GM20431 (cell line): Measurements from ENCODE around the gene KY.

Source experiments
- in situ Hi-C: fragments of 300-500 bp; cut with MseI, MboI; formaldehyde crosslinking; loops from one replicate; pipeline ENCODE4 v1.15.0; 2020; ENCODE audit warnings: low sequenced_read_pairs; ENCODE audit not compliant: unreplicated experiment

Gene KY

DNA sequence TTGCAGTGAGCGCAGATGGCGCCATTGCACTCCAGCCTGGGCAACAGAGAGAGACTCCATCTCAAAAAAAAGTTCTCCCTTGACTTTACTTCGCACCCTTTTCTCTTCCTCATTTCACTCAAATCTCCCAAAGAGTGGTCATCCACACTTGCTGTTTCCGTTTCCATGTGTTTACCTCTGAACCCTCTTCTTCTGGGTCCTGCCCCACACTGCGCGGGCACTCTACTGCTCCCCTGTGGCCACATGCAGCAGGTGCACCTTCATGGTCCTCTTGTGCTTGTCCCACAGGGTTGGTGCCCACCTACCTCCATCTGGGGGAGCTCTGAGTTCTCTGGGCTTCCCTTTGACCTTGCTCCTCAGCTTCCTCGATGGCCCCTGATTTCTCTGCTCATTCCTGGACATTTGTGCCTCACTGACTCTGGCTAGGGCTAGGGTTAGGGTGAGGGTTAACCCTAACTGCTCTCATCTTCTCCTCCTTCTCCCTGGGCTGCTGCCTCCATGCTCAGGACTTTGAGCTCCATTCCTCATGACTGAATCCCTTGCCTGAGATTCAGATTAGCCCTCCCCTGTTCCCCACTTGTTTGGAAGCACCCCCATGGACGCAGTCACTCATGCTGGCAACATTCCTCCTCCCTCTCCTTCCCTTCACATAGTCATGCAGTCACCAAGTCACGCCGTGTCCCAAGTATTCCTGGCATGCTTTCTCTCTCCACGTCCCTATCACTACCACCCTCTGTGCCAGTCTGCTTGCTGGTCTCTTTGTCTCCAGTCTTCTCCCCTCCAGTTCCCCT is 26.6 kb upstream of the KY start:
- in situ Hi-C loops = no loop called here

DNA sequence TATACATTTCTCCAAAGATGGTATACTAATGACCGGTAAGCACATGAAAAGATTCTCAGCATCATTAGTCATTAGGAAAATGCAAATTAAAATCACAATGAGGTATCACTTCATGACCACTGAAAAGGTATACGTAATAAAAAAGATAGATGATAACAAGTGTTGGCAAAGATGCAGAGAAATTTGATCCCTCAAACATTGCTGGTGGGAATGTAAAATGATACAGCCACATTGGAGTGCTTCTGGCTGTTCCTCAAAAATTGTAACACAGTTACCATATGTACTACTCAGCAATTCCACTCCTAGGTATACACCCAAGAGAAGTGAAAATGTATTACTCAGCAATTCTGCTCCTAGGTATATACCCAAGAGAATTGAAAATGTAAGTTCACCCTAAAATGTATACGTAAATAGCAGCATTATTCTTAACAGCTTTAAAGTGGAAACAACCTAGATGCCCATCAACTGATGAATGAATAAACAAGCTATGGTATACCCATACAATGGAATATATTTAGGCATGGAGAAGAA is 25.0 kb upstream of the KY start:
- in situ Hi-C loops = no loop called here

DNA sequence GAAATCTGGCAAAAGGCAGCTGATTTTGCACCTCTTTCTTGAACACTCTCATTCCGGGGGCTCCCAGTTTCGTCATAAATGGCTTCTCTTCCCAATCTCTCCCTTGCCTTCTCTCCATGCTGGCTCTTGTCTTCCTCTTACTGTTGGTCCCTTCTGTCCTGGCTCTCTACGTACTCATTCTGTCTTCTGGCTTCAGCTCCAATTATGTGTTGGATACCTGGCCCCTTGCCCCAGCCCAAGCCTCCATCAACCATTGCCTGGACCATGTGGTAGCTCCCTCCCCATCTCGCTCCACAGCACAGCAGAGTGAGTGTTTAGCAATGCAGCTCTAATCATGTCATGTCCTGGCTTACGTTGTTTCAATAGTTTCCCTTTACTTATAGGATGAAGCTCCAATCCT is 21.7 kb upstream of the KY start:
- in situ Hi-C loops = no loop called here

- in situ Hi-C loops = no loop called here
These were observed 17.1 kb upstream of the KY start for GRCh38 chr3:134667956-134668355.

DNA sequence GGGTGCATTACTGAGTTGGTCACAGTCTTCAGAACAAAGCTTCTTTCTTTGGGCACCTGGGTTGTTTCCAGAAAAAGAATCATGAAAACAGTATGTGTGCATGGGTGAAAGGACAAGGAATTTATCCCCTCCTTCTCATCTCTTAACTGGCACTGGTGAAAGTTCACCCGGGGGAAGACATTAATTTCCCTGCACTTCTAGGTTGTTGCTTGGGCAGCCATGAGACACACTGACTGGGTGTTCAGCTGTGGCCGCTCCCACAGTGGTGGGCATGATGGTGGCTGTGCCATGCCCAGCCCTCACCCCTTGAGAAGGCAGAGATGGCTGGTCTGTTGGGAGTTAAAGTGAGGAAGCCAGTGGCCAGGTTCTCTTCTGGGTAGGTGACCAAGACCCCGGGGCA is 16.6 kb upstream of the KY start:
- in situ Hi-C loops = no loop called here

DNA sequence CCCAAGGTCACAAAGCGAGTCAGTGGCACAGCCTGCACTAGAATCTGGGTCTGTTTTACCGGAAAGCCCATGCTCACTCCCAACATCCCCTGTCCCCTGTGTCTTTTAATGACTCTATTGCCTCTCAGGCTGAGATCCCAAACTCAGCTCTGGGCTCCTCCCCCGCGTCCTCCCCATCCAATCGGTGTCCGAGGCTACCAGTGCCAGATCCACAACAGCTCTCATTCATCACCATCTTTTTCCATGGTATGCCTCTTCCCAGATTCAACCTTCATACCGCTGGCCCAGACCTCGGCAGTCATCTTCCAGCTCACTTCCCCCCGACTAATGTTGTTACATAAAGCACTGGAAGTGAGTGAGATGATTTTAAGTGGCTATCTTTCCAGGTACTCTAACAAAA is 16.1 kb upstream of the KY start:
- in situ Hi-C loops = no loop called here

DNA sequence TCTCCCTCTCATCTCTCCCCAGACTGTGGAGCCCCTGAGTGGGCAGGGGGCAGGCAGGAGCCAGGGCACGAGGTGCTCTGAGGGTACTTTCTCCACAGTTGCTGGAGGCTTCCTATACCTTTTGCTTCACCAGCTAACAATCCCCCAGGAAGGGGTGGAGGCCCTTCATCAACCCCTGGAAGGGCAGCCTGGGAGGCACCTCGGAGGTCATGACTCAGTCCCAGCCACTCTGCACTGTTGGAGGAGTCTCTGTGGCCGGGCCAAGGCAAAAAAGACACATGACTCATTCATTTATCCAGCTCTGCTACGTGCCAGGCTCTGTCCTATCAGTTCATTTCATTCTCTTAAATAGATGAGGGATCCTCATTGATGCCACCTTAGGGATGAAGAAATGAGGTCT is 15.6 kb upstream of the KY start:
- in situ Hi-C loops = no loop called here

- in situ Hi-C loops = no loop called here
These were observed 15.2 kb upstream of the KY start for GRCh38 chr3:134666052-134666451.

DNA sequence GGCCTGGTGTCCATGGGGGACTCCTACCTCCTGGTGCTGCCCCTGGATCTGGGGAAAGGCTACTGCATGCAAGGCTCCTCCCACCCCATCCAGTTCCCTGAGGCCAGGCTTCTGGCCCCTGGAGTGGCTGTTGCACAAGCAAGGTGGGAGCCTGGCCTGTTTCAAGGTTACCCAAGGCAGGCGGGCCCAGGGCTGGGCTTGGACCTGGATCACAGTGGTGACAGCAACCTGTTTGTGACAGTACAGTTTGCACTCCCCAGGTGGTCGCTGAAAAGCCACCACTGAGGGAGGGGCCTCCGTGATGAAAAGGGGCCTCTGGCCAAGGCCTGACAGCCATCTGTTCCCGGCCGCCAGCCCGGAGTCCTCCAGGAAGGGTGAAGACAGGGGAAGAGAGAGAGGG is 14.4 kb upstream of the KY start:
- in situ Hi-C loops = no loop called here

GRCh38 chr3:134663721-134664456 is 13.1 kb upstream of the KY start:
- in situ Hi-C loops = no loop called here

DNA sequence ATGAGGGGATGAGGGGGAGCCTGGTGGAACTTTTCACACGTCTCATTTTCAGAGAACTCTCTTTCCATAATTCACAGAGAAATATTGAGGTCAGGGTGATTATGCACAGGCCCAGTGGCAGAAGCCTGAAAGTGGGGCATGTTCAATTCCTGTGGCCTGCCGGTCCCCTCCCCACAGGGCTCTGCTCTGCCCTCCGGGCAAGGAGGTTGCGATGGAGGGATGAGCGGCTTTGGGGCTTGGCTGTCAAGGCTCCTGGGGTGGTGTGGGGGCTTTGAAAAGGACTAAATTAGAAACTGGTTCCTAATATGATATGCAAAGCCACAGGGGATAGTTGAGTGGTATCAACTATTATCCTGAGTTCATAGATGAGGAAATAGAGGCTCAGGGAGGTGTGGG is 9.2 kb upstream of the KY start:
- in situ Hi-C loops = no loop called here

DNA sequence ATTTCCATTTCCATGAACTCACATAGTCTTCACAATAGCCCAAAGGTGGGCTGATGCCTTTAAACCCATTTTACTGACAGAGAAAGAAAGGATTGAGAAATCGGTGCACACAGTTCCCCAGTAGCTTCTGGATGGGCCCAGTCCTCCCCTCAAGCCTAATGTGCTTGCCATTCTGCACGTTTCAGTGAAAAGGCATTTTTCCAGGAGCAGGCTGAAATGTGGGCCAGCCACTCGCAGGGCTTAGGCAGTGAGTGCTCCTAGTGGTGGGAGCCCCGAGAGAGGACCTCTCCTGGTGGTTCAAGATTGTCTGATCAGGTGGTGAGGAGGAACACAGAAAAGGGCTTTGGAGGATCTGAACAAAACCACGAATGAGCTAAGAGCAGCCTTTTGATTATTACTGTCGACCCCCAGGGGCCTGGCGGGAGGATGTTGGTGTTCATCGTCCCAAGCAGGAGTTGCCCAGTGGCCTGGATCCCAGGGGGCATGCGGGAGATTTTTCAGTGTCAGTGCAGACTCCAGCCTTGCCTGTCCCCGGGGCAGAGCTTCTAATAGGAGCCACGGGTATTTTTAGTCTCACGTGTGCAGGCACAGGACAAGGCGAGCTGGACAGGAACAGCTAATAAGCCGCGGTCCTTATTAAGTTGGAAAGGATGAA is 8.7 kb upstream of the KY start:
- in situ Hi-C loops = no loop called here

- in situ Hi-C loops = no loop called here
These were observed 7.7 kb upstream of the KY start for GRCh38 chr3:134658555-134658954.

DNA sequence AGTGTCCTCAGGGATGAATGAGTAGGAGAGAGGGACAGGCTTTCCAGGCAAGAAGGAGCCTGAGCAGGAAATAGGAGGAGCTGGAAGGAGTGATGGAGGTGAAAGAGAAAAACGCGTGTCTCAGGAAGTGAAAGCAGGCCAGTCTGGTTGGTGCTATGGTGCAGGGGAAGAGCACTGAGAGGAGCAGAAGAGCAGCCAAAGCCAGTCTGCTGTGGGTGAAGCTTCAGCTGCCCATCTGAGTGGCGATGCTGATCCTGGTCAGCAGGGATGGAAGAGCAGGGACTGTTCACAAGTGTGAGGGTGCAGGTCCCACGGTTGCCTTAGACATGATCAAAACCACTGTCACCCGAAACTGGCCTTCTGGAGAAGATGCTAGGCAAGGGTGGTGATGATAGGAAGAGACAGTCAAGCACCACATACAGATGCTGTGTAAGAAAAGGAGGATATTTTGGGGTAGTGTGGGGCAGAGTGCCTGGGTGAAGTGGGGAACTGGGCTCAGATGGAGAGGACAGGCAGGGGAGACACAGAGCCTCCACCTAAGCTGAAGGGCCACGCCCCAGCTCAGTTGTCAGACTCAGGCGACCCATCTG is 5.5 kb upstream of the KY start:
- in situ Hi-C loops = no loop called here

- in situ Hi-C loops = no loop called here
These were observed 4.9 kb upstream of the KY start for GRCh38 chr3:134655706-134656105.

- in situ Hi-C loops = no loop called here
These were observed 3.2 kb upstream of the KY start for GRCh38 chr3:134654031-134654430.

- in situ Hi-C loops = no loop called here
These were observed 2.2 kb upstream of the KY start for GRCh38 chr3:134652886-134653630.

GRCh38 chr3:134652409-134652831 is 1.6 kb upstream of the KY start:
- in situ Hi-C loops = no loop called here

DNA sequence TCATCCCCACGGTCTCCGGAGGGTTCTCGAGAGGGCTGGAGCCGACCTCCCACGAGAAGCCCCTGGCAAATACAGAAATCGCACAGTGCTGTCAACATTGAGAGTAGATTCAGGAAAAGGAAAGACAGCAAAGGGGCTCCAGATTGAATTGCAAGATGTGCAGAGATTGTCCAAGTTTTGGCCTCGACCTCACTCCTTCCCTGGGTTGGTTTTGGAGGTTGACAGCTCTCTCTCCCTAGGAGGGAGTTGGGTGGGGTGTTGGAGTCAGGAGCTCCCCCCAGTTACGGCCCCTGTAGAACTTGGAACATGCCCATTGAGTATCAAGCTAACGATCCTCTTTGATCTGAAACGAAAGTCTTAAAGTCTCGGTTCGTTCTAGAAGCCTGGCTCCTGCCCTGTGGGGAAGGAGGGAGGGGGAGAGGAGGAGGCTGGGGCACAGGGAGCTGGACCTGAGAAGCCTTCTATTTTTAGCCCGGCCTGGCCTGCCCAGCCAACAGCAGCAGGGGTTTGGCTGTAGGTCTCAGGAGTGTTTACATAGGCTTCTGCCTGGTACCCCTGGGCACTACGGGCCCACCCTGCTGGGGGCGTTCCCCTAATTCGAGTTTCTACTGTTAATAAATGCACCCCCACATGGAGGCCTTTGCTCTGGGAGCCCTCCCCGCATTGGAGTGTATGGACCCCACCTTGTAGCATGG is 672 bp upstream of the KY start:
- in situ Hi-C loops = no loop called here
